Transverse colon (tissue), 4 donors: ENCODE data around the gene CD40. TPM values are rescaled to one million over a fixed set of nuclear protein-coding genes. Genes with fewer than 3 reads are reported as not detected.

Experiments used
- DNase-seq: peaks from one replicate; pipeline ENCODE4 v3.0.0-alpha.2; 2019
- H3K27ac ChIP-seq, 4 donors: fragments of 200-600 bp; sonication (generic); 2 replicates each; pipeline ENCODE4 v1.5.1; 2016 to 2018; ENCODE audit warnings: inconsistent platforms in 4 of 4
- H3K27me3 ChIP-seq: fragments of 200-600 bp; sonication (generic); 2 replicates; pipeline ENCODE4 v1.5.1; 2017; ENCODE audit warnings: inconsistent platforms
- H3K36me3 ChIP-seq, 4 donors: fragments of 200-600 bp; sonication (generic); 2 replicates each; pipeline ENCODE4 v1.5.1; 2017 to 2019; ENCODE audit warnings: inconsistent platforms in 4 of 4
- H3K4me1 ChIP-seq, 4 donors: fragments of 200-600 bp; sonication (generic); 2 replicates each; pipeline ENCODE4 v1.5.1; 2017 to 2020; ENCODE audit warnings: inconsistent platforms in 4 of 4
- H3K4me3 ChIP-seq, 4 donors: fragments of 200-600 bp; sonication (generic); 1 replicate in 1 of 4; 2 replicates in 3 of 4; pipeline versions ENCODE4 v1.5.1 to v1.6.1; 2017 to 2019; ENCODE audit warnings: inconsistent platforms in 4 of 4
- H3K9me3 ChIP-seq, 2 donors: fragments of 200-600 bp; sonication (generic); 2 replicates each; pipeline ENCODE4 v1.5.1; 2017 to 2019; ENCODE audit warnings: inconsistent platforms in 2 of 2
- CTCF ChIP-seq, 5 experiments: fragments of 200-600 bp in 3 of 5; fragments of 450-650 bp in 2 of 5; sonication (generic) in 3 of 5; IDR thresholded peaks; 1 replicate in 2 of 5; 2 replicates in 3 of 5; pipeline ENCODE4 v1.5.1; 2016 to 2017; ENCODE audit warnings: antibody characterized with exemption in 5 of 5, inconsistent platforms in 3 of 5, mild to moderate bottlenecking in 2 of 5, moderate library complexity in 1 of 5
- EP300 ChIP-seq: sonication (generic); formaldehyde crosslinking; IDR thresholded peaks from one replicate; pipeline ENCODE4 v1.6.1; 2017; ENCODE audit warnings: antibody characterized with exemption, low read depth
- POLR2A ChIP-seq: fragments of 450-650 bp; IDR thresholded peaks from one replicate; pipeline ENCODE4 v1.6.1; 2016; ENCODE audit warnings: antibody characterized with exemption, mild to moderate bottlenecking, moderate library complexity
- POLR2AphosphoS5 ChIP-seq, 3 donors: sonication (generic); formaldehyde crosslinking; IDR thresholded peaks; one replicate each; pipeline ENCODE4 v1.6.1; 2016; ENCODE audit warnings: antibody characterized with exemption in 3 of 3
- WGBS, 2 donors: methylation state at CpG; one replicate each; pipeline ENCODE4 v1.1.5; 2018; ENCODE audit warnings: low coverage in 1 of 2; 5-methylcytosine and 5-hydroxymethylcytosine counted together
- in situ Hi-C, 4 donors: fragments of 200-750 bp; cut with MboI; loops; one replicate each; pipeline versions ENCODE4 v1.15.0 to v1.15.1; 2017; ENCODE audit warnings: low sequenced_read_pairs in 3 of 4, low pct_ligation_motif_present in 1 of 4, low pct_unique_long_range_greater_than_20kb in 1 of 4
- intact Hi-C: fragments of 100-400 bp; cut with DNase I; formaldehyde crosslinking; loops from one replicate; pipeline ENCODE4 v1.15.1; 2023; ENCODE audit warnings: low total_unique reads
- total RNA-seq, 4 donors: library from RNA; depleted of rRNA; stranded (reverse); fragments of >200 nt; gene quantifications; one replicate each; pipeline ENCODE4 v1.1.0, GENCODE V29; 2016

Gene CD40
- total RNA-seq, 4 donors from 2014 or later = 2.5 to 11.6 (median 3.5) TPM

- DNase-seq = no peak
- Histone ChIP-seq H3K27ac (no peak overlapping the region), H3K9me3 (no peaks in the 10 kb centered on the region), H3K27me3 (peaks cover 84% of the 10 kb centered on the region), H3K36me3 (no peaks in the 10 kb centered on the region), H3K4me3 (no peak overlapping the region), H3K4me1 (no peaks in the 10 kb centered on the region)
- intact Hi-C loops (no loop called here), in situ Hi-C loops (no loop called here)
- TF ChIP-seq POLR2A (no peak), POLR2AphosphoS5 (IDR thresholded peaks at IDR 0.05) (no peak), CTCF (IDR thresholded peaks at IDR 0.05) (no peak), EP300 (no peak)
- 54 to 56% methylated on average over 1 to 5 of the region's 5 CpGs for WGBS, 2 donors
These were observed 17.1 kb upstream of the CD40 start for GRCh38 chr20:46100988-46101387.

- TF ChIP-seq POLR2A (no peak), POLR2AphosphoS5 (IDR thresholded peaks at IDR 0.05) (no peak), EP300 (no peak), CTCF (IDR thresholded peaks at IDR 0.05) (no peak)
- H3K27me3 ChIP-seq = peaks cover 90% of the 10 kb centered on the region
- in situ Hi-C loops (no loop called here), intact Hi-C loops (no loop called here)
- no peaks in the 10 kb centered on the region for H3K9me3 ChIP-seq
- no peak overlapping the region for H3K27ac ChIP-seq
- no peak for DNase-seq
- 78 to 86% methylated on average over 2 to 3 of the region's 3 CpGs for WGBS, 2 donors
- H3K4me3 ChIP-seq = no peak overlapping the region
- no peaks in the 10 kb centered on the region for H3K36me3 ChIP-seq
- no peaks in the 10 kb centered on the region for H3K4me1 ChIP-seq
These were observed 16.2 kb upstream of the CD40 start for GRCh38 chr20:46101957-46102356.

- H3K27me3 ChIP-seq = peaks cover 83% of the 10 kb centered on the region
- no peak for TF ChIP-seq EP300
- no peak for TF ChIP-seq POLR2A
- no peak for TF ChIP-seq CTCF (IDR thresholded peaks at IDR 0.05)
- no peak for TF ChIP-seq POLR2AphosphoS5 (IDR thresholded peaks at IDR 0.05)
- WGBS, 2 donors = 69 to 86% methylated on average over 3 of the region's 3 CpGs
These were observed 15.2 kb upstream of the CD40 start for GRCh38 chr20:46102940-46103339.

GRCh38 chr20:46104262-46104661, 13.9 kb upstream of the CD40 start:
- H3K27me3 ChIP-seq = peaks cover 70% of the 10 kb centered on the region
- 77% methylated on average over 3 of the region's 3 CpGs; no CpG with 5 or more reads in 1 of the 2 donors for WGBS, 2 donors
- TF ChIP-seq EP300 (no peak), POLR2AphosphoS5 (IDR thresholded peaks at IDR 0.05) (no peak)
- in situ Hi-C loops = no loop called here
- no peaks in the 10 kb centered on the region for H3K9me3 ChIP-seq
- intact Hi-C loops = no loop called here
- H3K27ac ChIP-seq = no peak overlapping the region
- no peaks in the 10 kb centered on the region for H3K4me1 ChIP-seq
- no peak overlapping the region for H3K4me3 ChIP-seq
- no peaks in the 10 kb centered on the region for H3K36me3 ChIP-seq
- no peak for DNase-seq

More at GRCh38 chr20:46102940-46103339, 15.2 kb upstream of the CD40 start:
- H3K9me3 ChIP-seq = no peaks in the 10 kb centered on the region
- in situ Hi-C loops (no loop called here), intact Hi-C loops (no loop called here)
- H3K27ac ChIP-seq = no peak overlapping the region
- H3K4me3 ChIP-seq = no peak overlapping the region
- no peaks in the 10 kb centered on the region for H3K4me1 ChIP-seq
- H3K36me3 ChIP-seq = no peaks in the 10 kb centered on the region
- DNase-seq = no peak

- DNase-seq = no peak
- H3K36me3 ChIP-seq = no peaks in the 10 kb centered on the region
- no peaks in the 10 kb centered on the region for H3K9me3 ChIP-seq
- no peaks in the 10 kb centered on the region for H3K4me1 ChIP-seq
- WGBS, 2 donors = 62 to 79% methylated on average over 6 of the region's 6 CpGs
- TF ChIP-seq POLR2AphosphoS5 (IDR thresholded peaks at IDR 0.05) (no peak), CTCF (IDR thresholded peaks at IDR 0.05) (no peak), POLR2A (no peak), EP300 (no peak)
- intact Hi-C loops = no loop called here
- in situ Hi-C loops = no loop called here
- H3K4me3 ChIP-seq = no peak overlapping the region
- H3K27me3 ChIP-seq = peaks cover 52% of the 10 kb centered on the region
- no peak overlapping the region for H3K27ac ChIP-seq
These were observed 11.1 kb upstream of the CD40 start for GRCh38 chr20:46107061-46107460.
